SK-N-SH treated with all-trans-retinoic acid at 6 μM for 48 hours (cell line): ENCODE measurements around the gene MTMR3.

Source experiments
- ATAC-seq: fragments of 200-7000 bp; cut with Tn5 transposase; 3 replicates; pipeline ENCODE4 v1.9.1; 2020; ENCODE audit warnings: mild to moderate bottlenecking, moderate library complexity
- ARNTL ChIP-seq: fragments of 450-650 bp; formaldehyde crosslinking; IDR thresholded peaks from 2 replicates; pipeline ENCODE4 v1.5.0; 2020; ENCODE audit warnings: low read depth, mild to moderate bottlenecking, moderate library complexity, borderline replicate concordance
- BACH2 ChIP-seq: fragments of 250-450 bp; sonication (Bioruptor Pico); IDR thresholded peaks from 2 replicates; pipeline ENCODE4 v1.9.0; 2021; ENCODE audit warnings: mild to moderate bottlenecking, borderline replicate concordance
- CREB5 ChIP-seq: fragments of 250-450 bp; sonication (Bioruptor Pico); IDR thresholded peaks from 2 replicates; pipeline ENCODE4 v1.5.1; 2020; ENCODE audit warnings: low read depth, mild to moderate bottlenecking, moderate library complexity
- CSDC2 ChIP-seq: fragments of 250-450 bp; sonication (Bioruptor Pico); IDR thresholded peaks from 2 replicates; pipeline ENCODE4 v1.5.0; 2020; ENCODE audit warnings: mild to moderate bottlenecking, moderate library complexity
- CSRNP3 ChIP-seq: fragments of 250-450 bp; sonication (Bioruptor Pico); IDR thresholded peaks from 2 replicates; pipeline ENCODE4 v1.5.1; 2021; ENCODE audit warnings: mild to moderate bottlenecking, moderate library complexity
- ESRRG ChIP-seq: fragments of 250-450 bp; sonication (Bioruptor Pico); IDR thresholded peaks from 2 replicates; pipeline ENCODE4 v1.6.1; 2021; ENCODE audit warnings: mild to moderate bottlenecking
- ISL1 ChIP-seq: fragments of 250-450 bp; sonication (Bioruptor Pico); IDR thresholded peaks from 2 replicates; pipeline ENCODE4 v2.1.2; 2022; ENCODE audit warnings: mild to moderate bottlenecking, moderate library complexity
- OSR1 ChIP-seq: fragments of 250-450 bp; sonication (Bioruptor Pico); IDR thresholded peaks from 2 replicates; pipeline ENCODE4 v1.8.0; 2022; ENCODE audit warnings: moderate library complexity, mild to moderate bottlenecking, inconsistent platforms
- PATZ1 ChIP-seq: fragments of 250-450 bp; sonication (Bioruptor Pico); IDR thresholded peaks from 2 replicates; pipeline ENCODE4 v1.8.0; 2020; ENCODE audit warnings: mild to moderate bottlenecking, moderate library complexity, borderline replicate concordance
- POU6F1 ChIP-seq: fragments of 250-450 bp; sonication (Bioruptor Pico); IDR thresholded peaks from 2 replicates; pipeline ENCODE4 v1.8.0; 2021; ENCODE audit warnings: low read depth, mild to moderate bottlenecking, moderate library complexity, borderline replicate concordance
- PPARA ChIP-seq: fragments of 250-450 bp; sonication (Bioruptor Pico); IDR thresholded peaks from 2 replicates; pipeline ENCODE4 v1.5.0; 2020; ENCODE audit warnings: mild to moderate bottlenecking, borderline replicate concordance
- RARB ChIP-seq: fragments of 250-450 bp; sonication (Bioruptor Pico); IDR thresholded peaks from 2 replicates; pipeline ENCODE4 v1.8.0; 2021; ENCODE audit warnings: mild to moderate bottlenecking, moderate library complexity
- SNAI2 ChIP-seq: fragments of 250-450 bp; sonication (Bioruptor Pico); IDR thresholded peaks from 2 replicates; pipeline ENCODE4 v1.5.0; 2020; ENCODE audit warnings: mild to moderate bottlenecking, moderate library complexity
- TCF4 ChIP-seq: fragments of 250-450 bp; sonication (Bioruptor Pico); IDR thresholded peaks from 2 replicates; pipeline ENCODE4 v1.8.0; 2021; ENCODE audit warnings: mild to moderate bottlenecking, moderate library complexity, borderline replicate concordance
- TOX ChIP-seq: fragments of 250-450 bp; sonication (Bioruptor Pico); IDR thresholded peaks from 2 replicates; pipeline ENCODE4 v1.8.0; 2021; ENCODE audit warnings: mild to moderate bottlenecking, moderate library complexity, borderline replicate concordance
- TSHZ2 ChIP-seq: fragments of 250-450 bp; sonication (Bioruptor Pico); IDR thresholded peaks from 2 replicates; pipeline ENCODE4 v1.5.0; 2020; ENCODE audit warnings: mild to moderate bottlenecking, moderate library complexity
- ZC3H10 ChIP-seq: fragments of 250-450 bp; sonication (Bioruptor Pico); IDR thresholded peaks from 2 replicates; pipeline ENCODE4 v1.5.1; 2021; ENCODE audit warnings: mild to moderate bottlenecking, moderate library complexity
- ZFP3 ChIP-seq: fragments of 250-450 bp; sonication (Bioruptor Pico); IDR thresholded peaks from 2 replicates; pipeline ENCODE4 v1.5.0; 2020; ENCODE audit warnings: mild to moderate bottlenecking, moderate library complexity
- ZFP30 ChIP-seq: fragments of 450-650 bp; formaldehyde crosslinking; IDR thresholded peaks from 2 replicates; pipeline ENCODE4 v1.5.0; 2022; ENCODE audit warnings: mild to moderate bottlenecking, moderate library complexity
- ZNF565 ChIP-seq: fragments of 450-650 bp; formaldehyde crosslinking; conservative IDR thresholded peaks from 2 replicates; pipeline ENCODE4 v1.5.0; 2020; ENCODE audit warnings: low read depth, mild to moderate bottlenecking, moderate library complexity
- ZNF70 ChIP-seq: fragments of 450-650 bp; formaldehyde crosslinking; IDR thresholded peaks from 2 replicates; pipeline ENCODE4 v1.5.0; 2020; ENCODE audit warnings: mild to moderate bottlenecking, moderate library complexity
- ZNF8 ChIP-seq: fragments of 450-650 bp; formaldehyde crosslinking; IDR thresholded peaks from 2 replicates; pipeline ENCODE4 v1.5.0; 2020; ENCODE audit warnings: mild to moderate bottlenecking, moderate library complexity

The MTMR3 gene

GRCh38 chr22:29867260-29867659, 15.7 kb upstream of the MTMR3 start (continued):
- TF ChIP-seq ZNF565 = no peak
- TF ChIP-seq CSRNP3 = no peak
- no peak for TF ChIP-seq ARNTL
- no peak for TF ChIP-seq ESRRG (CRISPR knock-in tag)
- no peak for TF ChIP-seq TOX

- TF ChIP-seq CREB5 (CRISPR knock-in tag) = no peak
- TF ChIP-seq ZNF8 = no peak
- TF ChIP-seq SNAI2 (CRISPR knock-in tag) = no peak
- no peak for TF ChIP-seq ZNF565
- TF ChIP-seq TCF4 (CRISPR knock-in tag) = no peak
- TF ChIP-seq ZNF70 = no peak
- TF ChIP-seq ZFP30 (CRISPR knock-in tag) = no peak
- TF ChIP-seq ZC3H10 (CRISPR knock-in tag) = no peak
- no peak for TF ChIP-seq OSR1 (CRISPR knock-in tag)
- TF ChIP-seq TSHZ2 (CRISPR knock-in tag) = no peak
- TF ChIP-seq POU6F1 (CRISPR knock-in tag) = no peak
- no peak for ATAC-seq
Observed at GRCh38 chr22:29867851-29868250, 15.1 kb upstream of the MTMR3 start.

- no peak; the same call in 1 of the 3 replicates for ATAC-seq
- TF ChIP-seq ZNF8 (no peak), CREB5 (CRISPR knock-in tag) (no peak), ZNF70 (no peak), BACH2 (CRISPR knock-in tag) (no peak)
Observed at GRCh38 chr22:29870574-29870973, 12.4 kb upstream of the MTMR3 start.

GRCh38 chr22:29871684-29872083, 11.3 kb upstream of the MTMR3 start:
- no peak for ATAC-seq
- TF ChIP-seq ESRRG (CRISPR knock-in tag) (no peak), ARNTL (no peak), PATZ1 (no peak), TSHZ2 (CRISPR knock-in tag) (no peak), ISL1 (no peak), TOX (no peak), SNAI2 (CRISPR knock-in tag) (no peak), ZNF70 (no peak), ZNF8 (no peak), CREB5 (CRISPR knock-in tag) (no peak), ZFP3 (CRISPR knock-in tag) (no peak), RARB (CRISPR knock-in tag) (no peak), ZNF565 (no peak), CSDC2 (no peak), PPARA (CRISPR knock-in tag) (no peak), ZC3H10 (CRISPR knock-in tag) (no peak)
